Activated CD4-positive, CD25-positive, alpha-beta regulatory T cell treated with anti-CD3 and anti-CD28 coated beads, Interleukin-2, amount 50 U/mL, for 24 hours (primary cell): ENCODE measurements around the gene RARS2.

Source experiments
- ATAC-seq, 2 donors: fragments of 150-1000 bp; cut with Tn5 transposase; one replicate each; pipeline ENCODE4 v1.10.0; 2021; ENCODE audit warnings: mild to moderate bottlenecking in 1 of 2, moderate library complexity in 1 of 2

Gene RARS2

DNA sequence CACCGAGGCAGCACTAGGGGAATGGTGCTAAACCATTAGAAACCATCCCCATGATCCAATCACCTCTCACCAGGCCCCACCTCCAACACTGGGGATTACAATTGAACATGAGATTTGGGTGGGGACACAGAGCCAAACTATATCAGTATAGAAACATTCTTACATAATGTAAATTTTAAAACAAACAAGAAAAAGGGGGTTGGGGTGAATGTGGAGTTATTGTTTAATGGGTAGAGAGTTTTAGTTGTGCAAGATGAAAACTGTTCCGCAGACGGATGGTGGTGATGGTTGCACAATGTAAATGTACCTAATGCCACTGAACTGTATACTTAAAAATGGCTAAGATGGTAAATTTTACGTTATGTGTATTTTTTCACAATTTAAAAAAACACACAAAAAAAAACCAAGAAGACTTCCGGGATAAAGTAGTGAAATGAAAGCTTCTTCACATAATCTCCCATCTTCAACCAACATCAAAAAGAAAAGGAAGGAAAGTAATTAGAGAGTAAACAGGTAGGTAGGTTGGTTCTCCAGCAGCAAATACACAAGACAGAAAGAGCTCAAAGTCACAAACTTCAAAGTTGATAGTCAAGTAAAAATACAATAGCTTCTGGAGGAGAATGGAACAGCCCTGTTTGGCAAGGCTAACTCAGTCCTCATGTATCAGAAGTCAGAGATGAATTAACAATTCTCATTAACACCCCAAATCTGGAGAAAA, 16.3 kb downstream of the RARS2 start:
- ATAC-seq, result no peak

DNA sequence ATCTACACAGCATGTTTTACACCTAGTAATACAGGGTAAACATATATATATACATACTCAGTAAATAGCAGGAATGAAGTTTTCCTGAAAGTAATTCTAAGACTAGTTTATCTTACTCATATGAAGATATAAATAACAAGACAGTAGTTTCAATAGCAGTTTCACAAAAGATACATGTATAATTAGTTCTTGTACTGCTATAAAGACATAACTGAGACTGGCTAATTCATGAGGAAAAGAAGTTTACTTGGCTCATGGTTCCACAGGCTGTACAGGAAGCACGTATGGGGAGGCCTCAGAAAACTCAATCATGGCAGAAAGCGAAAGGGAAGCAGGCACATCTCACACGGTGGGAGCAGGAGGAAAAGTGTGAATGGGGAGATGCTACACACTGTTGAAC, 16.9 kb downstream of the RARS2 start:
- ATAC-seq, result no peak

DNA sequence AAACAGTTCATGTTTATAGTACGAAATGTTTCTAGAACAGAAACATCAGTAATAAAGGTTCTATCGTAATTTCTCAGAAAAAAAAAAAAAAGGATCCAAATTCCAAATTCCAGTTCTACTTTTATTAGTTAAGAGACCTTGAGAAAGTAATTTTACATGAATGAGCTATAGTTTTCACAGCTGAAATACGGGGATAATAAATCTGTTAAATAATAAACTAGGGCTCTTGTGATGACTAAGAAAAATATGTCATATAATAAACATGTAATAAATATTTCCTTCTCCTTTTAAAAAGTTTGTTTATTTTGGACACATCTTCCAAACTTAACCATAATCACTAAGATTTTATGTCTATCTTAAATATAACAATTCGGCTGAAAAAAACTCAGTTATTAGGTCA, 17.8 kb downstream of the RARS2 start:
- ATAC-seq, result no peak

DNA sequence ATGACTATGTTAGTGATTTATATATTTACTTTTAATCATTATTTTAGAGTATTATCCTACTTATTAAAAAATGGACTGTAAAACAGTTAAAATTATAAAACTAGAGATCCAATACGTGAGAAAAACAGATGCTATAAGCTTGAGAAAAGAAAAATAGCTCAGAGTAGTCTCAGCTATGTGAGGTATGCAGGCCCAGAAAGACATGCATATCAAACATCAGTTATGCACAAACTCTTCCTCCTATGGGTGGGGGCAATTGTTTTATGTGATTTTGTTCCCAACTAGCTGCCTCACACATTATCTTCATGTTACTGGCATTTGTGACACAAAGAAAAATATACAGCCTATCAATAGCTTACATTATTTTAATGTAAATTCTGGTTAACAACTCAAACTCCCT, 28.8 kb downstream of the RARS2 start:
- no peak for ATAC-seq

DNA sequence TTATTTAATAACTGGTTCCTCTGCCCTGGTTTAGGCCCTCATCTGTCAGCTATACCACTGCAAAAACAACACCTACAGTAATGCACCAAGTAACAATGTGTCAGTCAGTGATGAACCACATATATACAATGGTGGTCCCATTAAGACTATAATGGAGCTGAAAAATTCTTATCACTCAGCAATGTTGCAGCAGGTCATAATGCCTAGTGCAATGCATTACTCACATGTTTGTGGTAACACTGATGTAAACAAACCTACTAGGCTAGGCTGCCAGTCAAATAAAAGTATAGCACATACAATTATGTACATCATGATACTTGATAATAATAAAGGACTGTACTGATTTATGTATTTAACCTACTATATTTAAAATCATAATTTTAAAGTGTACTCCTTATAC, 31.3 kb downstream of the RARS2 start:
- ATAC-seq, result peak in 1 of 2 donors; percentile 33

DNA sequence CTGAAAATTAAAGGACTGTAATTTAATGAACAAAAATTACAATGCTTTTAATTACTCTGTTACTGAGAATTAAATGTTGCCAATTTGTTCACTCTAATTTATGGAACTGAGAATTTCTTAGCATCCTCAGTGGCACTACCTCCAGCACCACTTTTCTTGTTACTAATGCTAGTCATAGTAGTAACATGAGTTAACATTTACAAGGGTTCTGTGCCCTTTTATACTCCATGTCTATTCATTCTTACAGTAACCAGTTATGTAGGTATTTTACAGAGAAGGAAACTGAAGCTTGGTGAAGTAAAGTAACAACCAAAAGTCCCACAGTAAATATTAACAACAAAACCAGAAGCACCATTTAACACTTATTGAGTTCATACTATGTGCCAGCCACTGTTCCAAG, 34.3 kb downstream of the RARS2 start:
- ATAC-seq, result no peak

DNA sequence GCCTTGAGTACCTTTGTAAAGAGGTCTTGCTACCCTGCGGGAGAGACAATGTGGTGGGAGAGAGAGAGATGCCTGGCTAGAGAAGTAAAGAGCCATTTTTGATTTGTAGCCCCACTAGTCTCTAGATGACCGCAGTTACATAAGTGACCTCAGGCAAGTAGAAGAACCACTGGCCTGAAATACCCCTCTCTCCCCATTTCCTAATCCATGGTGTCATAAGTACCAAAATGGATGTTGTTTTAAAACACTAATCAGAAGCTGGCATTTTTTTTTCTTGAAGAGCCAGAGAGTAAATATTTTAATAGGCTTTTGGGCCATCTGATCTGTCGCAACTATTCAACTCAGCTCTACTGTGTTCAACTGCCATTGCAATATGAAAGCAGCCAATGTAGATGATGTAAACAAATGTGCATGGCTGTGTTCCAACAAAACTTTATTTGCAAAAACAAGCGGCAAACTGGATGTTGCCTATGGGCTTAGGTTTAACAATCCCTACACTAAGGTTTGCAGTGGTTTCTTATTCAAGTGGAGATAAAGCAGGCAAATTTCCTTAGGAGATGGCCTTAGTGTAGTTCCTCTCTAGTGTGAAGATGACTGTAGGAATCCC, 36.5 kb downstream of the RARS2 start:
- ATAC-seq, result no peak

DNA sequence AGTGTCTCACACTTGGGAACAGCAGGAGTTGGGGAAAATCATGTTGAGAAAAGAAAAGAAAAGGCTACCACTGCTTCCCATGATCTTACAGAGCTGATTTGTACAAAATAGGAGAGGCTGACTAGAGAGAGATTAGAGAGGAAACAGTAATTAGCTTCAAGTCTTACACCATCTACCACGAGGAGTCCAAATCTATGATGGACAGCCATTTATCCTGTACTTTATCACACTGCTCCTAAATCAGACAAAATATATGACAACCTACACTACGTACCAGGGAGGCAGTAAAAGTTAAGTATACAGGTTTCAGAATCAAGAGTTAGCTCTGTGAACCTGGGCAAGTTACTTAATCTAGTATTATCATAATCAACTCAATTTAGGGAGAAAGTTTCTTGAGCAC, 38.0 kb downstream of the RARS2 start:
- no peak for ATAC-seq

DNA sequence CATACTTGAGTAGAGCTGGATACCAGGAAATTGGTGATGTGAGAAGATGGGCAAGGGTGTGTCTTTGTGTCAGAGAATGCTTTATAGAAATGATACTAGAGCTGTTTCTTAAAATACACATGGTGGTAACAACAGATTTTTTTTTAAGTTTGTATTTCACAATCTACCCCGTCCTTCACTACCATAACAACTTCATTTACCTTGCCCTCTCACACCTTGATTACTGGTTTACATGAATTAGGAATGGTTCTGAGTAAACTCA, 45.4 kb downstream of the RARS2 start:
- no peak for ATAC-seq

DNA sequence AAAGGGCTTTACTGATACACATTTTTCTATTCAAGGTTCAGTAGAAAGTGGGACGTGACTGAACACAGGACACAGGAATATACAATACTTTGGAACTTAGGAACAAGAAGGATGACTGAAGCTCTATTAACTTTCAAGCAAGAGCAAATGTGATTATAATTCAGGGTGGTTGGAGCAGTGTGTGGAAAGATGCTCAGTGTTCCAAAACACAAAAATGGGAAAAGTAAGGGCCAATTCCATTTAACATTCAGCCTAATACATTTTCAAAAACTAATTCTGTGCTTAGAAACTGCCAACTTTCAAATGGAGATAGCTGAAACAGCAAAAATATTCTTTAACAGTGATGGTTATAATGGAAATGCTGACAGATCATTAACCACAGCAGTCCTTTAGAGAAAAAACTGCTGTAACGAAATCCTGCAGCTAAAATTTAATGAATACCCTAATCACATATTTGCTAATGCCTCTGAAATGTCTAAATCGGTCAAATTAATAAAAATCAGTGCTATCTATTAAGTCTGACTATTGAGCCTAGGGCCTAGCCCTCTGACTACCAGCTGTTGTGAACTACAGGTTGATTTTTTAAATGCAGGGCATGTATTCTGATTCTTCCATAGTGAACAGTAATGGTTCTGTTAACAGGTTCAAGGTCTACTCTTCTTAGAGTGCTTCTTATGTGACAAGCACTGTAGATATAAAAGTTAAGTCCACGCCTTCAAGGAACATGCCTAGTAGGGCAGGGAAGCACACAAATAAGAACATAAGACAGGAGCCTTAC, 45.9 kb downstream of the RARS2 start:
- no peak for ATAC-seq

DNA sequence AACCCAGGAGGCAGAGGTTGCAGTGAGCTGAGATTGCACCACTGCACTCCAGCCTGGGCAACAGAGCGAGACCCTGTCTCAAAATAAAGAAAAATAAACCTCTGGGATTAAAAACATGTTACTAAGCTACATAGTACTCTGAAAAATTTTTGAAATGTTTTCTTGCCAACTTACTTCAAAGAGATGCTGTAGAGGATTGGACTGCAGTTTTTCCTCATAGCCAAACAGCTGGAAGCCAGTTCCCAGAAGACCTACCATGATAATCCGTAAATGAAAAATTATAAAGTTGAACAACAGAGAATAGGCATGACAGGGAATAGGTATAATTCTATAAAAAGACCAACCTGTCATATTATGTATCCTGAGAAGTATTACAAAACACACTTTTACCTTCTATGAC, 48.0 kb downstream of the RARS2 start:
- ATAC-seq, result no peak

DNA sequence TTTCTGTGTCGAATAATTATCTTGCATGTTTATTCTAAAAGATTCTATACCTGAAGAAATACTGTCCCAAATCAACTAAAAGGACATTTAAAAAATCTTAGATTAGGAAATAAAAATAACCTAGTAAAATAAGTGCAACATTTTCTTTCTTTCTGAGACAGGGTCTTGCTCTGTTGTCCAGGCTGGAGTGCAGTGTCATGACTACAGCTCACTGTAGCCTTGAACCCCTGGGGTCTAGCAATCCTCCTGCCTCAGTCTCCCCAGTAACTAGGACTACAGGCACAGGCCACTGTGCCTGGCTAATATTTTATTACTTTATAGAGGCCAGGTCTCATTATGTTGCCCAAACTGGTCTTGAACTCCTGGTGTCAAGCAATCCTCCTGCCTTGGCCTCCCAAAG, 48.7 kb downstream of the RARS2 start:
- no peak for ATAC-seq

DNA sequence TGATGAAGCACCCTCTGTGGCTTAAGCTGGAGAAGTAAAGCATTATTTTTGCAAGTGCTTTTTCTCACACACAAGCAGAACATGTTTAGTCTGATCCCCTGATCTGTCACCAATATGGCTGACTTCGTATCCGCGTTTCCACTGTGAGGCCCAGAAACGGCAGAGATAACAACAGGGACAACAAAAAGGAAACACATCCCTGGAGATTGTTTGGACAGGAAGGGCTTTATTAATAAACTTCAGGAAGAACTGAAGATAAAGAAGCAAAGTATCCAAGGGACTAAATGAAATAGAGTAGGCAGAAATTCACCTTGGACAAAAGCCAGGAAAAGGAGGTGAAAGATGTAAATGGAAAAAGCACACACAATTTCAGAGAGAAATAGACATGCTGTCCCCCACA, 49.2 kb downstream of the RARS2 start:
- ATAC-seq, result no peak

DNA sequence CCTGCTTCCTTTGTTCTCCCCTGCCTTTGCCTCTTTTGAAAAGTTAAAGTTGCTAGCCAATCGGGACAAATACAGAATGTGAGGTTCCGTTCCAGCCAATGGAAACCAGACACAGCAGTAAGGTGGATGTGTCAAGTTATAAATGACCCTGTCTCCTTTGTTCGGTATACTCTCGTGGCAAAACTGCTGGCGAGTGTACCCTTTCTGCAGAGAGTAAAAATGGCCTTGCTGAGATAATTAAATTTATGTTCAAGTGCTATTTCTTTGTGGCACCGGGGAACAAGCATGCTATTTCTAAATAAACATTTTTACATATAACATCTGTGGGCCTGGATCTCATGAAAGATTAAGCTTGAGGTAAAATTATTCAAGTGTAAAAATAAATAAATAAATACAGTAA, 50.2 kb downstream of the RARS2 start:
- no peak for ATAC-seq

DNA sequence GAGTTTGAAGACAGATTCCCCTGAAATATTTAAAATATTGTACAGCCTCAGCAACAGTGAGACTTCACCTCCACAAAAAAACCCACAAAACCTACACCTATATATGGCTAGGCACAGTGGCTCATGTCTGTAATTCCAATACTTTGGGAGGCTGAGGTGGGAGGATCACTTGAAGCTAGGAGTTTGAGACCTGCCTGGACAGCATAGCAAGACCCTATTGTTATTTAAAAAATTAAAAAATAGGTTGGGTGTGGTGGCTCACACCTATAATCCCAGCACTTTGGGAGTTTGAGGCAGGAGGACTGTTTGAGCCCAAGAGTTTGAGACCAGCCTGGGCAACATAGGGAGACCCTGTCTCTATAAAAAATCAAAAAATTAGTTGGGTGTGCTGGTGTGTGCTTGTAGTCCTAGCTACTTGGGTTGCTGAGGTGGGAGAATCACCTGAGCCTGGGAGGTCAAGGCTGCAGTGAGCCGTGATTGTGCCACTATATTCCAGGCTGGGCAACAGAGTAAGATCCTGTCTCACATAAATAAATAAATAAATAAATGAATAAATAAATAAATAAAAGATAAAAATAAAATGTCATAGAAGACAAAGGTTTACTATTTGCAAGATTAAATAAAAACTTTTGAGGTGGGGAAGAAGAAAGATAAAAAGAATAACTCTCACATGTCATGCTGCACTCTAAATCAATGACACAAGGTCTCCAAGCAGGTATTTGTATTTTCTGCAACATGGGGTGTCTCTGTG, 51.1 kb downstream of the RARS2 start:
- ATAC-seq, result no peak

DNA sequence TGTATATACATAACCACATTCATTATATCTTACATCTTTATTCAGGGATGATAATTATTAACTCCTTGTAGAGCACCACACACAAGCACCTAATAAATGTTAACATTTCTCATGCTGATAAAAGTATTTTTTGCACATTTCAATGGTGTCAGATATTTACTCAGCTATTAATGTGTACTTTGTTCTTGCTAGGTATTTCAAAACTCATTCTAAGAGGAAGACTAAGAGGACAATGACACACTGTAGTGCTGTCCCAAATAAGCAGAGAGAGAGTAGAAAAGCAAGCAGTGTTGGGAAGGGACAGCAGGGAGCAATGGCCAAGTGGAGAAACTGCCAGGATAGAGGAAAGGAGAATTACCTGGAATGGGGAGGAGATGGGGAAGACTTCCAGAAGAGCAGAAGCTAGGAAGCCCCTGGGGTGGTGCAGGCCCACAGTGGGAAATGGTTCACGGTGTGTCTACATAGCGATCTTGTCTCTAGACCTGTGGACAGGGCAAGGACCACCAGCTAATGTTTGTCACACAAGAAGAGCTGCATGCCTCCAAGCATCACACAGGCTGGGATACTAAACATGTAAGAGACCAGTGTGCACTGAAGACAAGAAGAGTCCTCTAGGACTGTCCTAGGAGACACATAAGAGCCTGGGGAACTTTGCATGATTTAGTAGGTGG, 55.3 kb downstream of the RARS2 start:
- no peak for ATAC-seq

DNA sequence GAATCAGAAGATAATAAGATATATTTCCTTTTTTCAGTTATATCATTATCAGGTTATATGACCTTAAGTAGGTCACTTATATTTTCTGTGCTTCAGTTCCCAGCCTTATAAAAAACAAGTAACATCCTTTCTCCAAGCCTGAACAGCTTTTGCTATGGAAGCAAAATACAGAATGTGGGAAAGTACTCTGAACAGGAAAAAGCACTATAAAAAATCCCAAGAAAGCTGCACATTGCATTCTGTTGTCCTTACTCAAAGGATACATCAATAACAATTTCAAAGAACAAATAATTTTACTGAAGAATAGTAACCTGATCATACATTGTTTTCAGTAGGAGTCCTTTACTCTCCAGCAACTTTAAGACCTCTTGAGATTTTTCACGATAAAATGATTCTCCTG, 60.6 kb downstream of the RARS2 start:
- ATAC-seq, result no peak

DNA sequence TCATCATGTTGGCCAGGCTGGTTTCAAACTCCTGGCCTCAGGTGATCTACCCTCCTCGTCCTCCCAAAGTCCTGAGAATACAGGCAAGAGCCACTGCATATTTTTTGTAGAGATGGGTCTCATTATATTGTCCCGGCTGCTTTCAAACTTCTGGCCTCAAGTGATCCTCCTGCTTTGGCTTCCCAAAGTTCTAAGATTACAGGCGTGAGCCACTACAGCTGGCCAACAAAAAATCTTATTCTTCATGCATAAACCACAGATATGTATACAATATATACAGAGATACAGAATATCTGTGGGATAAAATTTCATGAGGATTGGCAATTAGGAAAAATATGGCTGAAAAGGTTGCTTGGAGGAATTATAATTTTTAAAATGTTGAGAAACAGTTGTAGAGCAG, 67.1 kb downstream of the RARS2 start:
- ATAC-seq, result no peak

DNA sequence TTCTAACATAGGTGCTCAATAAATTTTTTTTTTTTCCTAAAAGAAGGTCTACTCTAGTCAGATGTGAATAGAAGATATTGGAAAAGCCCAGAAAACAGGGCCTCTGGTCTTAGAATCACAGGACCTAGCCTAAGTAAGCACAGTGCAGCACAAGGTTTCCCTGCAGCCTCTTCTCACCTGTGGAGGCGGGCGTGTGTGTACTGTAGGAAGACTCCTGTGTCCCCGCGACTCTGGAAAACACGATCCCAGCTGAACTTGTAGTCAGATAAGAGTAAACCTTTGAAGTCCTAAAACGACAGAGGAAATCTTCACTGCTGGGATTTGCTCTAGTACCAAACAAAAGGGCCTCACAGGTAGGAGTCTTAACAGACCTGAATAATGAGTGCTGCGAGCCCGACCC, 71.3 kb downstream of the RARS2 start:
- no peak for ATAC-seq

DNA sequence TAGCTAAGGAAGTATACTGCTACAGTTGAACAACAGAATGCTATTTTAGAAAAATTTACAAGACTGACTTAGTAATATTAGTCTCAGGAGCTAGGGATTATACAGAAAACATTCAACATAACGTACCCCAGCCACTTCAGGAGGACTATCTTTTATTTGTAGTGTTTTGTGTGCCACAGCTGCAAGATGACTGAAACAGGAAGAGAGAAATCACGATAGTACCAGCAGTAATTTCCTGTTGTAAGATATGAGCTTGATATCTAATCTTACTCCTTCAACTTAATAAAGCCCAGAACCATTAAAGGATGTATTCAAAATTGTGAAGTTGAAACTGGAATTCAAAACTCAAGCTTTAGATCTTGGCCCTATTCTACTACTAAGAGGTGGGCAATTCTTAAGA, 75.0 kb downstream of the RARS2 start:
- no peak for ATAC-seq

DNA sequence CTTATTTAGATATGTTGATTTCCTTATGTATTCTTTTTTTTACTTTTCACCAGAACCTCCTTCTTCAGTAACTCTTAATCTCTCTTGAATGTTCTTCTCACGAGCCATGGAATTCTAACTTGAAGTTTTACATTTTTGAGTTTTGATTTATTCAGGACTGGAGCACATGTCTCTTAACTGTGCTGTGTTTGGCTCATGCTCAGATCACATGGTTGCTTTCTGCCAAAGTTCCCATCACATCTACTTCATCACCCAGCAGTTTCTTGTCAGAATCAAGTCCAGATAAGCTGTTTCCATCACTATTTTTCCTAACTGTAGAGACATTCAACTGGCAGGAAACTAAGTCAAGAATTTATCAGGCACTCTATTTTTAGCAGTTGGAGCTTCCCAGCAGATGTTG, 85.3 kb downstream of the RARS2 start:
- no peak for ATAC-seq

DNA sequence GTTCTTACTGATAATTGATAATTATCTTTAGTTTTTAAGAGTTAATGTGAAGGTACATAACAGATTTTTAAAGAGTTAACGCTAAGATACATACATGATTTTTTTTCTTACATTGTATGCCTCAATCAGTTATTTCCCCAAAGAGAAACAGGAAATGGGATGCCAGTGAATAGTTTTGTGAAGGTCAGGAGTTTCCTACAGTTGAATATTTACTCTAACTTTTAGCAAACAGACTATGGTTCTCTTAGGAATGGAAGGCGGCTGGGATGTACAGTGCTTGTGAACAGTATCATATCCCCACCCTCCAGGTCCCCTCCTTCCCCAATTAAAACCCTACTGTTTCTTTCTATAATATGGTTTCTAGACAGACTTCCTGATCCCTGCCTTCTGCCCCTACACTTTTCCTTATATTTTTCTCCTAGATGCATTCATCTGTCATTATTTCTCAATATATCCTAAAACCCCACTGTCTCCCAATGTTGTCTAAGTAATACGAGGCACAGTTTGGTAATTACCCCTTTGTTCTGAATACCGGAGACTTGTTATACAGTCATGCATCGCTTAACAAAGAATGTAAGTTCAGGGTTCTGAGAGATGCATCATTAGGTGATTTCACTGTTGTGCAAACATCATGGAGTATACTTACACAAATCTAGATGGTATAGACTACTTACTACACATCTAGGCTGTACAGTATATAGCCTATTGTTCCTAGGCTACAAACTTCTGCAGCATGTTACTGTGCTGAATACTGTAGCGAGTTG, 87.8 kb downstream of the RARS2 start:
- no peak for ATAC-seq
